Memory B cell (primary cell): ENCODE results near the gene TM4SF4.
A peak's percentile ranks its signal among the peaks of the same experiment; 100 is the strongest.

Source experiments
- ATAC-seq: fragments of 150-1000 bp; cut with Tn5 transposase; 2 replicates; pipeline ENCODE4 v1.10.0; 2021; ENCODE audit warnings: low read depth, mild to moderate bottlenecking, moderate library complexity
- DNase-seq, 2 donors: peaks; one replicate each; pipeline ENCODE4 v3.0.0; 2022; ENCODE audit warnings: low spot score in 2 of 2
- H3K27ac Mint-ChIP-seq: one replicate; pipeline ENCODE4 v1.8.0; 2022; ENCODE audit warnings: mild to moderate bottlenecking, moderate library complexity, mixed read lengths
- H3K27me3 Mint-ChIP-seq: one replicate; pipeline ENCODE4 v1.8.0; 2022; ENCODE audit warnings: mixed read lengths
- H3K36me3 Mint-ChIP-seq: one replicate; pipeline ENCODE4 v1.8.0; 2022; ENCODE audit warnings: mild to moderate bottlenecking, mixed read lengths
- H3K4me1 Mint-ChIP-seq: one replicate; pipeline ENCODE4 v1.8.0; 2022; ENCODE audit warnings: mixed read lengths
- H3K4me3 Mint-ChIP-seq: one replicate; pipeline ENCODE4 v1.8.0; 2022; ENCODE audit warnings: mild to moderate bottlenecking, moderate library complexity, mixed read lengths
- H3K9me3 Mint-ChIP-seq: one replicate; pipeline ENCODE4 v1.8.0; 2022; ENCODE audit warnings: mixed read lengths

TM4SF4 gene

GRCh38 chr3:149527531-149528339 lies 53.2 kb downstream of the TM4SF4 start:
- ATAC-seq = no peak
- DNase-seq = no peak
- H3K27me3 Mint-ChIP-seq = no peaks in the 10 kb centered on the region
- peaks cover 3% of the 10 kb centered on the region for H3K36me3 Mint-ChIP-seq
- no peak overlapping the region for H3K4me3 Mint-ChIP-seq
- H3K4me1 Mint-ChIP-seq = no peaks in the 10 kb centered on the region
- no peak overlapping the region for H3K27ac Mint-ChIP-seq
- no peaks in the 10 kb centered on the region for H3K9me3 Mint-ChIP-seq

- Mint-ChIP-seq H3K9me3 (no peaks in the 10 kb centered on the region), H3K36me3 (peaks cover 3% of the 10 kb centered on the region), H3K27me3 (no peaks in the 10 kb centered on the region), H3K4me1 (peaks cover 4% of the 10 kb centered on the region), H3K27ac (no peak overlapping the region), H3K4me3 (no peak overlapping the region)
- ATAC-seq = no peak
- DNase-seq = no peak
Measured at GRCh38 chr3:149528340-149528650, 53.8 kb downstream of the TM4SF4 start.

GRCh38 chr3:149529099-149529498 lies 54.6 kb downstream of the TM4SF4 start:
- no peaks in the 10 kb centered on the region for H3K36me3 Mint-ChIP-seq
- no peaks in the 10 kb centered on the region for H3K9me3 Mint-ChIP-seq
- no peak overlapping the region for H3K4me3 Mint-ChIP-seq
- peaks cover 4% of the 10 kb centered on the region for H3K4me1 Mint-ChIP-seq
- no peak overlapping the region for H3K27ac Mint-ChIP-seq
- DNase-seq = no peak
- ATAC-seq = no peak
- H3K27me3 Mint-ChIP-seq = no peaks in the 10 kb centered on the region

GRCh38 chr3:149532489-149533180 lies 58.1 kb downstream of the TM4SF4 start:
- no peak for ATAC-seq

GRCh38 chr3:149534082-149534481 lies 59.6 kb downstream of the TM4SF4 start:
- no peaks in the 10 kb centered on the region for H3K27me3 Mint-ChIP-seq
- ATAC-seq (no peak), DNase-seq (no peak)
- H3K4me1 Mint-ChIP-seq = peaks cover 4% of the 10 kb centered on the region
- H3K36me3 Mint-ChIP-seq = no peaks in the 10 kb centered on the region
- H3K9me3 Mint-ChIP-seq = no peaks in the 10 kb centered on the region
- no peak overlapping the region for H3K4me3 Mint-ChIP-seq
- no peak overlapping the region for H3K27ac Mint-ChIP-seq

More at GRCh38 chr3:149532489-149533180, 58.1 kb downstream of the TM4SF4 start:
- no peaks in the 10 kb centered on the region for H3K36me3 Mint-ChIP-seq
- H3K27me3 Mint-ChIP-seq = no peaks in the 10 kb centered on the region
- H3K27ac Mint-ChIP-seq = no peak overlapping the region
- peaks cover 4% of the 10 kb centered on the region for H3K4me1 Mint-ChIP-seq
- no peaks in the 10 kb centered on the region for H3K9me3 Mint-ChIP-seq
- DNase-seq = no peak
- peak overlapping the region; percentile 24 for H3K4me3 Mint-ChIP-seq

- ATAC-seq (no peak), DNase-seq (no peak)
- Mint-ChIP-seq H3K36me3 (no peaks in the 10 kb centered on the region), H3K4me1 (peaks cover 4% of the 10 kb centered on the region), H3K9me3 (no peaks in the 10 kb centered on the region), H3K27me3 (no peaks in the 10 kb centered on the region), H3K4me3 (no peak overlapping the region), H3K27ac (no peak overlapping the region)
Measured at GRCh38 chr3:149534671-149535332, 60.3 kb downstream of the TM4SF4 start.

GRCh38 chr3:149535333-149535685 lies 60.8 kb downstream of the TM4SF4 start:
- ATAC-seq (no peak), DNase-seq (no peak)
- Mint-ChIP-seq H3K4me1 (peaks cover 6% of the 10 kb centered on the region), H3K9me3 (no peaks in the 10 kb centered on the region), H3K4me3 (no peak overlapping the region), H3K27ac (no peak overlapping the region), H3K27me3 (peaks cover 1% of the 10 kb centered on the region), H3K36me3 (no peaks in the 10 kb centered on the region)

- peaks cover 1% of the 10 kb centered on the region for H3K27me3 Mint-ChIP-seq
- H3K9me3 Mint-ChIP-seq = no peaks in the 10 kb centered on the region
- H3K36me3 Mint-ChIP-seq = no peaks in the 10 kb centered on the region
- no peak overlapping the region for H3K4me3 Mint-ChIP-seq
- H3K27ac Mint-ChIP-seq = no peak overlapping the region
- peaks cover 6% of the 10 kb centered on the region for H3K4me1 Mint-ChIP-seq
- no peak for ATAC-seq
- no peak for DNase-seq
Measured at GRCh38 chr3:149536429-149536828, 61.9 kb downstream of the TM4SF4 start.

- Mint-ChIP-seq H3K27ac (no peak overlapping the region), H3K36me3 (no peaks in the 10 kb centered on the region), H3K4me3 (no peak overlapping the region), H3K27me3 (peaks cover 4% of the 10 kb centered on the region), H3K4me1 (peaks cover 2% of the 10 kb centered on the region), H3K9me3 (no peaks in the 10 kb centered on the region)
- ATAC-seq = no peak
- no peak for DNase-seq
Measured at GRCh38 chr3:149538371-149538770, 63.9 kb downstream of the TM4SF4 start.

- Mint-ChIP-seq H3K4me3 (no peak overlapping the region), H3K4me1 (peaks cover 2% of the 10 kb centered on the region), H3K9me3 (no peaks in the 10 kb centered on the region), H3K27ac (no peak overlapping the region), H3K36me3 (no peaks in the 10 kb centered on the region), H3K27me3 (peaks cover 5% of the 10 kb centered on the region)
- DNase-seq = no peak
- no peak for ATAC-seq
Measured at GRCh38 chr3:149541091-149541491, 66.6 kb downstream of the TM4SF4 start.

GRCh38 chr3:149542375-149543312 lies 68.1 kb downstream of the TM4SF4 start:
- no peaks in the 10 kb centered on the region for H3K36me3 Mint-ChIP-seq
- peaks cover 7% of the 10 kb centered on the region for H3K27me3 Mint-ChIP-seq
- ATAC-seq (no peak), DNase-seq (no peak)
- peaks cover 2% of the 10 kb centered on the region for H3K4me1 Mint-ChIP-seq
- H3K9me3 Mint-ChIP-seq = no peaks in the 10 kb centered on the region
- no peak overlapping the region for H3K4me3 Mint-ChIP-seq
- no peak overlapping the region for H3K27ac Mint-ChIP-seq

- ATAC-seq (no peak), DNase-seq (no peak)
- Mint-ChIP-seq H3K9me3 (no peaks in the 10 kb centered on the region), H3K27me3 (peaks cover 6% of the 10 kb centered on the region), H3K36me3 (no peaks in the 10 kb centered on the region), H3K4me3 (no peak overlapping the region), H3K4me1 (peaks cover under 1% of the 10 kb centered on the region), H3K27ac (no peak overlapping the region)
Measured at GRCh38 chr3:149545049-149545448, 70.6 kb downstream of the TM4SF4 start.

GRCh38 chr3:149547413-149547812 lies 72.9 kb downstream of the TM4SF4 start:
- Mint-ChIP-seq H3K4me1 (peaks cover under 1% of the 10 kb centered on the region), H3K4me3 (no peak overlapping the region), H3K36me3 (no peaks in the 10 kb centered on the region), H3K27ac (no peak overlapping the region), H3K9me3 (no peaks in the 10 kb centered on the region), H3K27me3 (peaks cover 6% of the 10 kb centered on the region)
- DNase-seq = no peak
- ATAC-seq = no peak
